Stimulated activated CD4-positive, alpha-beta T cell treated with anti-CD3 and anti-CD28 coated beads, Interleukin-15, amount 100 ng/mL, for 24 hours (primary cell): Measurements from ENCODE around the gene UST.
"Not testable (repeated sequence)": the region's sequence is repeated elsewhere in the genome, so short reads cannot be mapped to it uniquely, and the experiment has no call there.

Source experiments
- DNase-seq: peaks from one replicate; pipeline ENCODE4 v3.0.0-alpha.2; 2020

Gene UST

DNA sequence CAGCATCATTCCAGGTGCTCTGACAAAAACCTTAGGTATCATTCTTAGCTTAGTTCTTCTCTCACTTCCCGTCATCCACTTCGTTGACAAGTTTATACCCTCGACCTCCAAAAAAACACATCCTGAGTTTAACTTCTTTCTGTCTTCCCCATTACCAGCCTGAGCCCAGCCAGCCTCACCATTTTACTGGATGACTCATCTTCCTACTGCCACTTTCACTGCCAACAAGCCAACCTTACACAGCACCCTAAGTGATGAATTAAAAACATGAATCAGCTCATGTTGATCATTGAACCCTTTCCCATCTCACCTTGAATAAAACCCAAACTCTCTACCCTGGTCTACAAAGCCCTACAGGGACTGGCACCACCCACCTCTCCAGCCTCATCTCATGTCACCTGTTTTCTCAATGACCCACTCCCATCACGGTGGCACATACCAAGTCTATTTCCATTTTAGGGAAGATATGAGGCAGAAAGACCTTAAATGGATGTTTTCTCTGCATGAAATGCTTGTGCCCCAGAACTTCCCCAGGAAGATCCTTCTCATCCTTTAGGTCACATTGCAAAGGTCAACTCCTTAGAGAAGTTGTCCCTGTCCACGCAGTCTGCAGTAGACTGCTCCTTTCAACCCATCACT lies 9.9 kb upstream of the UST start:
- DNase-seq: no peak

DNA sequence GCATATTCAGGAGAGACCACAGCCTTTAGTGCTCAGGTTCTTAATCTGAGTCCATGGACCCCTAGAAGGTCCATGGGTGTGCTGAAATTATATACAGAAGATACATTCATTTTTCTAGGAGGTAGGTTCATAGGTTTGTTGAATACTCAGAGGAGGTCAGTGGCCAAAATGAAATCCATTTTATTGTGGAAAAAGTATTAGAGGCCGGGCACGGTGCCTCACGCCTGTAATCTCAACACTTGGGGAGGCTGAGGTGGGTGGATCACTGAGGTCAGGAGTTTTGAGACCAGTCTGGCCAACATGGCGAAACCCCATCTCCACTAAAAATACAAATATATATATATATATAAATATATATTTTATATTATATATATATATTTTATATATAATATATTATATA lies 9.0 kb upstream of the UST start:
- no peak for DNase-seq

DNA sequence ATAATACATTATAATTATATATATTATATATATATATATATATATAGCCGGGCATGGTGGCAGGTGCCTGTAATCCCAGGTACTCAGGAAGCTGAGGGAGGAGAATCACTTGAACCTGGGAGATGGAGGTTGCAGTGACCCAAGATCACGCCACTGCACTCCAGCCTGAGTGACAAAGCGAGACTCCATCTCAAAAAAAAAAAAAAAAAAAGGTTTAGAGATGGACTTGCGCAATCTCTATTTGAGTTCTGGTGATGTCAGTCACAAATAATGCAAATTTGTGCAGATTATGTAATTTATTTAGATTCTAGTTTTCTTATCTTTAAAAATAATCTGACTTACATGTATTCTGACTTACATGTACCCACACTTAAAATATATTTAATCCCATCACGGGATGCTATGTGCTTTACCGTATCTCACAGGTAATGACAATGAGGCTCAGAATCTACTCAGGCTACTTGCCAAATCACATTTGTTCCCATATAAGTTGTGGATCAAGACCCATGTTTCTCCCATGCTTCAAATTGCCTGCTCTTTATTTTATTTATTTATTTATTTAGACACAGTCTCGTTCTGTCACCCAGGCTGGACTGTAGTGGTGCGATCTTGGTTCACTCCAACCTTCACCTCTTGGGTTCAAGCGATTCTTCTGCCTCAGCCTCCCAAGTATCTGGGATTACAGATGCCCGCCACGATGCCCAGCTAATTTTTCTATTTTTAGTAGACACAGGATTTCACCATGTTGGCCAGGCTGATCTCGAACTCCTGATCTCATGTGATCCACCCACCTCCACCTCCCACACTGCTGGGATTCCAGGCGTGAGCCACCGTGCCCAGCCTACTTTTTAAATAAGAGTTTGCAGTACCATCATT lies 7.6 kb upstream of the UST start:
- DNase-seq: no peak

DNA sequence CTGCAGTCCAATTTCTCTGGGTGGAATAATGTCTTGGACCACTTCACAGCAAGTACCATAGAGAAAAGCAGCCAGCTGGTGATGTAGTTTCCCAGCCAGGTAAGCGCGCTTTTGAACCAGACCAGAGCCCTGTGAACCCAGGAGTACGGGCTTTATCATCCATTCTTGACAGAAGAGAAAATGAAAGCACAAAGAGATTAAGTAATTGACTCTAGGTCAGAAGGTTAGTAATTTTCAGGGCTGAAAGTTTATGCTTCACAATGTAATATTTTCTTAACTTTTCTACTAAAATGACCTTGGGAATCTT lies 7.1 kb upstream of the UST start:
- DNase-seq: no peak

DNA sequence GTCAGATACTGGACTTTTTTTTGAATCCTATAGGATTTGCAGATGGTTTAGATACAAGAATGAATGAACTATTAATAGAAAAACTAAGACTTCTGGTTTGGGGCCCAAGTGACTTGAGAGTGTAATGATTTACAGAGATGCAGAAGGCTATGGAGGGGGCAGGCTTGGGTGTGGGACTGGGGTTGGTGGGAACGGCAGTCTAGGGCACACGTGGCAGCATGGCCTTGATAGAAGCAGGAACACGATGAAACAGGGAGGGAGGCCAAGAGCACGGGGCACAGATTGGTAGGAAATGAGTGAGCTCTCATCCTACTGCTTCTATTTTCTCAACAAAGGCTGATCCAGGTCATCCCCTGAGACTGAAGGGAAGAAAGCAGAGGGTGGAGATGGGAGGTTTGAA lies 3.4 kb upstream of the UST start:
- DNase-seq: no peak

DNA sequence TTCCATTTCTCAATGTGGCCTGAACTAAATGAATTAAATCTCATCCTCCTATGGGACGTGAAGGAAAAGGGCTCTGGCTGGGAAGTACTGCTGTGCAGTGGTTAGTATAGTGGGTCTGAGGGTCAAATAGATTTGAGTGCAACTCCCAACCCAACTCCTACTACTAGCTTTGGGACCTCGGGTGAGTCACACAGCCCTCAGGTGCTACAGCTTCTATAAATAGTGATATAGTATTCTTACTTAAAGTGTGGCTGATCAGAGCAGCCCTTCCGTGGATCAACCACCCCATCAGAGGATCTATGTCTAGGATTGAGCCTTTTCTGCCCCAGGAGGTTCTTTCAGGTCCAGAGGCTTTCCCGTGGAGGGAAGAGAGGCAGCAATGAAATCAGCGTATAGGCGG lies 904 bp upstream of the UST start:
- DNase-seq: no peak

DNA sequence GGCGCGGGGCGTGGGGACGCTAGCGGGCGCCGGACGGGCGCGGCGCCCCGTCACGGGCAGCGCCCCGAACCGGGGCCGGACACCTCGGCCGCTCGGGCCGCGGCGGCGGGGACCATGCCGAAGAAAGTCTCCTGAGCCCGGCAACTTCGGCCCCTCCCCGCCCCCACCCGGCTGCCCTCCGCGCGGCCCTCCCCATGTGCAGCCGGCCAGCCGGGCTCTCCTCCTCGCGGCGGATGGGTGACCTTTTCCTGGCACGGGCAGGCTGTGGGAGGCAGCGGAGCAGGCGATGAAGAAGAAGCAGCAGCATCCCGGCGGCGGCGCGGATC lies 278 bp downstream of the UST start:
- DNase-seq: peak; percentile 48

DNA sequence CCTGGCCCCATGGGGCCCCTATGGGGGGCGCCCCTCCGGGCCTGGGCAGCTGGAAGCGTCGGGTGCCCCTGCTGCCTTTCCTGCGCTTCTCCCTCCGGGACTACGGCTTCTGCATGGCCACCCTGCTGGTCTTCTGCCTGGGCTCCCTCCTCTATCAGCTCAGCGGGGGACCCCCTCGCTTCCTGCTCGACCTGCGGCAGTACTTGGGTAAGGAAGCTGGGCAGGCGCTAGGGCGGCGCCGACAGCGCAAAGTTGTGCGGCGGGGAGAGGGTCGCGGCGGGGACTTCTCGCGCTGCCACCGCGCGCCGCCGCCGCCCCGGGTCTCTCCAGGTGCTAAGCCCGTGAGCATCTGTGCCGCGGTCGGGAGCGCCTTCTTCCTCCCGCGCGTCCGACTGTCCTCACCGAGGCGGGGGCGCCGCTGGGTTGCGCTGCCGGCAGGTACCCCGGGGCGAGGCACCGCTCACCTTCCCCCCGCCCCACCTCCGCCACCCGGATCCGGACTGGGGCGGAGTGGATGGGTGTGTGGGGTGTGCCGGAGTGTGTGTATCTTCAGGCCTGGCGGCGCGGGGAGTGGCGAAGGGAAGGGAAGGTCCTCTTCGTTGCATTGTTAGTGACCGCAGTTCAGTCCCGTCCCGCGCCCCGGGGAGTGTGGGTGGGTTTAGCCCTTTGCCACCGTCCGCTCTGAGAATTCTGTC lies 788 bp downstream of the UST start:
- peak; percentile 58 for DNase-seq

DNA sequence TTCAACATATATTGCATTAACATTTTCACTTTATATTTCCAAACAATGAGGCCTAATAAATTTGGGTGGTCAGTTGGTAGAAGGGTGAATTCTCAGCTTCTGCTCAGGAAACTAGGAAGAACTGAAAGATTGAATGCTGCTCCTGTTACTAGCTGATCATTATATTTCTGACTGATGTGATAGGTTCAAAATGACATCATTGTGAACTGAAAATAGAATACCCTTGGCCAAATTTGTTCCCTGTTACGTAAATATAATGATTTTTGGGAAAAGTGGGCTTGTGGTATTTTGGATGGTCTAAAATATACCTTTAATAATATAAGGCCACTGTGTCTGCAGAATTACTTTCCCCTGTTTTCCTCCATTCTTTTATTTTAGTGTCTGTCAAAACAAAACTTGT lies 2.8 kb downstream of the UST start:
- DNase-seq: no peak

DNA sequence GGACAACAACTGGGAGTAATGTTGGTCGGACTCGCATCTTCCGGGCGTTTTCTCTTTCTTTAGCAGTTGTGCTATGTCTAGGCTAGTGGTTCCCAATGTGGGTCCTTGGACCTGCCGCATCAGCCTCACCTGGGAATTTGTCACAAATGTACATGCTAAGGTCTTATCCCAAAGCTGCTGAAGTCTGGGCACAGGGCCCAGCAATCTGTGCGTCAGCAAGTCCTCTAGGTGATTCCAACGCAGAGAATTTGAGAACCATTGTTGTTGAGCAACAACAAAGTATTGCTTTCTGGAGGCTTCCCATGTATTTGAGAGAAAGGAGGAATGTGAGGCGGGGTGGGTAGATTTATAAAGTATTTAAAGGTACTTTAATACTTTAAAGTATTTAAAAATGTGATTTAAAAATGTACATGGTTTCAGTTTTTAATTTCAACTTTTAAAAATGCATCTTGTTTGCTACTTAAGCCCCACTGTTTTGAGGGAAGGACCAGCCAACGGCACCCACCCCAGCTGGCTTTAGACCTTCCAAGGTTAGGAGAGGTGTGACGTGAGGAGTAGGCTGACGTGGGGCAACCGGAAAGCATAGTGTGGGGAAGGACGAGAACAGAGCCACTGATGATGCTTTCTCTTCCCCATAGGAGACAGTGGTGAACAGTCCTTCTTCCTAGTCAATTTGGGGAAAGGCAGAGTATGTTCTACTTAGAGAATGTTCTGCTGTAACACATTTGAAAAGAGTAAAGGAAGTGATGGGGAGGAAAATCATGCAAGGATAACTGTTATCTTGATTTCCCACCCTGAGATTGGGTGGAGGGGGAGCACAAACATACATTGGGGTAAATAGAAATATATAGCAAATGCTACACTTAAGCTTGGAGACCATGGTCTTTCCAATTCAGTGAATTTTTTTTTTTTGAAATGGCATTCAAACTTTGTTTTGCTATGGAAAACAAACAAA lies 4.3 kb downstream of the UST start:
- no peak for DNase-seq

DNA sequence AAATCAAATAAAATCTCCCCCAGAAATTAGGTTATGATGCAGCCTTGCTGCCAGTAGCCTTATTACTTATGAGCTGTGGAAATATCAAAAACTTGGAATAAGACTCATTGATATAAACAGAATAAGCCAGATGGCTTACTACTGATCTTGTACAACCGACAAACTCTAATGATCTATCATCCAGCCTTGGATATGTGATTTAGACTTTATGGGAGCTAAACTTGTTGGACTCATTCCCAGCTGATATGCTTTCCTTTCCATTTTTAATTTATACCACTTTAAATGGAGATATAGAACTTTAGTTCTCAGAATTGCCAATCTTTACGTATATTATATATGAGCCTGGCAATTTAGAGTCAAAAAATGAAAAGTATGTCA lies 5.0 kb downstream of the UST start:
- no peak for DNase-seq

DNA sequence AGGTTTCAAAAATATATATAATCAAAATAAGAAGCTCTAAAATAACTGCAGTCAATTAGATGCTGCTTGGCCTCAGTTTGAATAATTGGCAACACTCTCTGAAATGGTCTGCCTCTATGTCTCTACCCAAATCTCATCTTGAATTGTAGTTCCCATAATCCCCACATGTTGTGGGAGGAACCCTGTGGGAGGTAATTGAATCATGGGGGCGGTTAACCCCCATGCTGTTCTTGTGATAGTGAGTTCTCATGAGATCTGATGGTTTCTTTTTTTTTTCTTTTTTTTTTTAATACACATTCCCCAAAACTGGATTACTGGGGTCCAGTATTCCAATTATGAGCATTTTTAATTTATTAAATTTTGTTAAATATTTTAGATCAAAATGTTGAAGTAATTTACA lies 8.5 kb downstream of the UST start:
- not testable (repeated sequence) for DNase-seq

DNA sequence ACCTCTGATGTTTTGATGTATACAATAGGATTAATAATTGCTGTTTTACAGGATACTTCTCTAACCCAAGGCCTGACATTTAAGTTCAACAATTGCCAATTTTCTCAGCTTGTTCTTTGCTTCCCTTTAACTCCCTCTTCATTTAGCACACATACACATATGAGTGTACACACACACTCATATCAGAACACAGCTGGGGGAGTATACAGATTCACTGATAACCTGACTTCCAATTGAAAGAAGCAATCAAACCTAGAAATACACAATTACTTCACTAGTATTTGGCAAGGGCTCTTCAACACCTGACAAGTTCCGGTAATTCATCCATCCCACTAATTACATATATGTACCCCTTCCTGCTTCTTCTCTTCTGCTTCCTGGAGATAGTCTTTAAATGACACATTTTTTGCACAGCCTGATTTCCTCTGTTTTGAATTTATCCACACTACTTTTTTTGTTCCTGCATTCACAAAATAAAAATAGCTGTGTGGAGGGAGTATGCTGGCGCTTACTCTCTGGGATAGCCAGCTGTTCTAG lies 11.2 kb downstream of the UST start:
- no peak for DNase-seq

DNA sequence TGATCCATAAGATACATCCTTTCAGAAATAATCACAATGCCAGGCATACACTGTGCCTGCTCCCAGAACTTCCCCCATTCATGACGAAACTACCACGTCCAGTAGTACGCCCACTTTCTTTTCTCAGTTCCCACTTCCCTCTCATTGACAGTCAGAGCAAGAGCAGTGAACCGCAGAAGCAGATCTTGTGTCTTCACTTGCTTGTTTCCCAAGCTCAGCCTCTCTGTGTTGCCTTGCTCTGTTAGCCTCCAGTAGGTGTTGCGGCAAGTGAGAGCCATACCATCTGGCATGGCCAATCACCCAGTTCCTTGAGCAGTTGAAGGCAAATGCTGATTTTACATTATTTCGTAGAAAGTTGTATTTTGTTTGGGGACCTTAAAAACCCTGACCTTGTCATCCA lies 11.7 kb downstream of the UST start:
- peak; percentile 54 for DNase-seq

DNA sequence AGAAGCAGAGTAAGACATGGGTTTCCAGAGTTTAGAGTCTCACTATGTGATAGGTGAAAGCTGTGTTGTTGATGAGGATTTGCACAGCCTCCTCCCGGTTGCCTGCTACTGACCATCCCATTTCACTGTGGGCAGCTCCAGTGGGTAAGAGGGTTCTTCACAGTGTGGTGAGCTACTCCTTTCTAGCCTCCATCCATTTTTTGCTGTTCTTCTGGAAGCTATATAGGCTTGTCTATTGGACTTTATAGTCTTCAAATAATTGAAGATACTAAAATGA lies 13.4 kb downstream of the UST start:
- no peak for DNase-seq

DNA sequence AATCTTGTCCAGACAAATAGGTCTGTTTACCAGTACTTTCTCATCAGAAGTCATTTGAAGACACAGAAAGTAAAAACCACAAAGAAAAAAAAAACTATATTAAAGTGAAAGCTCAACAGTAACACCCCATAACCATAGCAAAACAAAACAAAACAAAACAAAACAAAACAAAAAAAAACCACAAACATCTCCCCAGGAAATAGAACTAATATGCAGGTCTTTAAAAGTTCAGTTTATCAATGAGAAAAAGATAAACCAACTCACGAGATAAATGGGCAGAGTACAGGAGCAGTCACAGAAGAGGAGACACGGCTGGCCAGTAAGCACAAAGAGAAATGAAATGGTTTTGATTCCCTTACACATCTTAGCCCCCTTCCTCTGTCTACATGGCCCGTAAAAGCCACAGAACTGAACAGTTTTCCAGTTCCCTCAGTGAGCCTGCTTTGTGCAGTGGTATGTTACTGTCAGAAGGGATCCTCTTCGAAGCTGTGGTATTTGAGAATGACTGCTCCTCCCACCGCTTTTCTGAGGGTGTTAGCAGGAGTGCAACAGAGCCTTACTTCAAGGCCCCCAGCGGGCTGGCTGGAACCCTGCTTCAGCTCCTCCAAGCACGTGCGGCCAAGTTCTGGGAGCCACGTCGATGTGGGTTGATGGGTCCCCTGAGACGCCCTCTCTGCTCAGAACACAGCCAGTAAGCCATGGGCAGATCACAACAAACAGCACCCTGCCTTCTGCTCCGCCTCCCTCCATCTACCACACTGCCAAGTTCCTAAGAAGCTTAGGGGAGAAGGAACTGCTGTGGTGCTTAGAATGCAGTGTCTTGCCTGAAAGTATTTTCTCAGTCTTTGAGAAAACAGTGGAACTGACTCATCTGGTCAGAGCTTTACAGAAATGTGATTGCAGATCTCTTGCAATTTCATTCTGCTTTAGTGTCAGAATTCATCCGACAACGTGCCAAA lies 14.0 kb downstream of the UST start:
- DNase-seq: peak; percentile 61

DNA sequence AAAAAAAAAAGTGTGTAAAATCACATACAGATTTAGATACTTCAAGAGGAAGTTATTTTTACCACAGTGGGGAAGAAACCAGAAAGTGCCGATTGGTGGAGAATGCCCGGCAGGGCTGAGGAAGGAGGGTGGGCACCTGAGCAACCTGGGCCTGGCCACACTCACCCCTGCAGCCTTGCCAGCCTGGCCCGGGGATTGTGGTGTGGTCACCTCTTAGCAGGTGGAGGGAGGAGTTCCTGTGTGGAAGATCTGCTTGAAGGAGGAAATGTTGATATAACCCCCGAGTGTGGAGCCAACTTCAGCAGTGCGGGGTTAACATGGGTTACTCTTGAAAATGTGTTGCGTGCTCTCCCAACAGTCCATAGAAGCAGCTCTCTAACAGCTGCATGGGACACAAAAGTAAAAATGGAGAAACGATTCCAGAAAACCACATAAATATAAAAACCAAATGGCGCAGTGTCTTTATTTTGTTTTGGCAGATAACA lies 14.7 kb downstream of the UST start:
- peak; percentile 21 for DNase-seq

DNA sequence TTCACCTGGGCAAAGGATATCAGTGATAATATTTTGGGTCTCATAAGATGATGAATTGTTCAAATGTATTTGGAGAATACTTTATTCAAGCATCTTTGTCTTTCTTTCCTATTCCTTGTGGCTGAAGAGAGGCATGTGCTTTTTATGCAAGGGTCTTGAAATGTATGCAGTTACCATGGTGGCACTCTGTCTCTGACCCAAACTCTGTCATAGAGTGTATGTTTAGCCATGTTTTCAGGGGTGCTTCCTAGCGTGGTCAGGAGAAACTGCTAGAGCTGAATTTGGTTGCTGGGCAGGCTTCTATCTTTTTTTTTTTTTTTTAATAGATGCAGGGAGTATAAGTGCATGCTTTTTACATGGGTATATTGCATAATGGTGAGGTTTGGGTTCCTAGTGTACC lies 15.4 kb downstream of the UST start:
- DNase-seq: no peak

DNA sequence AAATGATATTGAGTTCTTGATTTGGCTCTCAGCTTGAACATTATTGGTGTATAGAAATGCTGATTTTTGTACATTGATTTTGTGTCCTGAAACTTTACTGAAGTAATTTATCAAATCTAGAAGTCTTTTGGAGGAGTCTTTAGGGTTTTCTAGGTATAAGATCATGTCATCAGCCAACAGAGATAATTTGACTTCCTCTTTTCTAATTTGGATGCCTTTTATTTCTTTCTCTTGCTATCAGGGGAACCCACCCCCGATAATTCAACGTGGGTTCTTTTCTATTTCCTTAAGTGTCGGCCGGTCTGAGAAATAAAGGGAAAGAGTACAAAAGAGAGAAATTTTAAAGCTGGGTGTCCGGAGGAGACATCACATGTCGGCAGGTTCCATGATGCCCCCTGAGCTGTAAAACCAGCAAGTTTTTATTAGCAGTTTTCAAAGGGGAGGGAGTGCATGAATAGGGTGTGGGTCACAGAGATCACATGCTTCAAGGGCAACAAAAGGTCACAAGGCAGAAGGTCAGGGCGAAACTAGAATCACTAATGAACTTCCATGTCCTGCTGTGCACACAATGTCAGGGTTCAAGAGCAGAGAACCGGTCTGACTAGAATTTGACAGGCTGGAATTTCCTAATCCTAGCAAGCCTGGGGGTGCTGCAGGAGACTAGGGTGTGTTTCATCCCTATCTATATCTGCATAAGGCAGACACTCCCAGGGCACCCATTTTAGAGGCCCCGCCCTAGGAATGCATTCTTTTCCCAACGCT lies 17.6 kb downstream of the UST start:
- DNase-seq: not testable (repeated sequence)

DNA sequence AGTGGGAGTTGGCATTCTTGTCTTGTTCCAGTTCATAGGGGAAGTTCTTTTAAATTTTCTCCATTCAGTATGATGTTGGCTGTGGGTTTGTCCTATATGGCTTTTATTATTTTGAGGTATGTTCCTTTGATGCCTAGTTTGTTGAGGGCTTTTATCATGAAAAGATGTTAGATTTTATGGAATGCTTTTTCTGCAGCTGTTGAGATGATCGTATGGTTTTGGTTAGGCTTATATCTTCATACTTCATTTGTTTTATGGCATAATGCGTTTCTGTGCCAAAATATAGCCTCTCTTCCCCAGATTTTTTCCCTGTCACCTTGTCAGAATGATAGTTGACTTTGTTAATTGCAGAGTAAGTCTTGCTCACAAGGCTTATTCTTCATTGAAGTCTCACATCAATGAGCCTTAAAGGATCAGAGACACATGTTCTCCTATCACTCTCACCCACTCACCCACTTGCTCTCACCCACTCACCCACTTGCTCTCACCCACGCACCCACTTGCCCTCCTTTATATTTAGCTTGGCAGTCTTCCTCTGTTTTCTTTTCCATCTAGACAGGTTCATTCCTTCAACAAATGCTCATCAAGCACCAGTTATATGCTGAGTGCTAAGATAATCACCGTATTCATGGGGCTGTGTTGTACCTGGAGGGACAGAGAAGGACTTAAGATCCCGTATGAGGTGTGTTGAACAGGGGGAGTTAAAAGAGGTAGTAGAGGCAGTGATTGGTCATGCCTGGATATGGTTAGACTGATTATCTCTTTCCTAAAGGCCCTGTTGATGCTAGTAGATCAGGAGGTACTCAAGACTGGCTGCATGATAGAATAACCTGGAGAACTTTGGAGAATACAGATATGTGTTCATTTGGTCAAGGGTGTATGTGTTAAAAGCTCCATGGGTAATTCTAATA lies 19.3 kb downstream of the UST start:
- no peak for DNase-seq
